NB4 (cell line): ENCODE measurements around the gene BTG4.

Experiments used
- CTCF ChIP-seq: IDR thresholded peaks from one replicate; pipeline ENCODE4 v1.5.1; 2012; ENCODE audit warnings: low read depth, low read length
- MAX ChIP-seq: IDR thresholded peaks from 2 replicates; pipeline ENCODE4 v1.6.1; 2011; ENCODE audit warnings: low read depth, low read length
- MYC ChIP-seq: IDR thresholded peaks from 2 replicates; pipeline ENCODE4 v1.6.1; 2011; ENCODE audit warnings: low read depth, low read length
- POLR2A ChIP-seq: IDR thresholded peaks from 2 replicates; pipeline ENCODE4 v1.6.1; 2011; ENCODE audit warnings: mild to moderate bottlenecking; ENCODE audit not compliant: insufficient read length; ENCODE audit errors: extremely low read depth

DNA sequence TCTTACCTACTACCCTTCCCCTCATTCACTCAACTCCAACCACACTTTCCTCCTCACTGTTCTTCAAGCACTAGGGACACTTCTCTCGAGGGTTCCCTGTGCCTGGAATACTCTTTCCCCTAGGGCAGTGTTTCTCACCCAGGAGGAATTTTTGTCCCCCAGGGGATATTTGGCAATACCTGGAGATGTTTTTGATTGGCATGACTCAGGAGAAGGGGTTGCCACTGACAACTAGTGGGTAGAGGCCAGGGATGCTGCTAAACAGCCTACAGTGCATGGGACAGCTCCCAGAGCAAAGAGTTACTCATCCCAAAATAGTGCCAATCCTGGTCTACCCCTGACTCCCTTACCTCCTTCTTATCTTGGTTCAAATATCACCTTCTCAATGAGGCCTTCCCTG, 40.0 kb downstream of the BTG4 start:
- TF ChIP-seq CTCF: no peak
- no peak for TF ChIP-seq POLR2A
- TF ChIP-seq MAX: no peak
- TF ChIP-seq MYC: no peak
